H7 (cell line): Measurements from ENCODE around the gene PJA1. TPM values are rescaled to one million over a fixed set of nuclear protein-coding genes. Genes with fewer than 3 reads are reported as not detected.

Source experiments
- DNase-seq: peaks from one replicate; pipeline ENCODE4 v3.0.0; 2012
- H3K27me3 ChIP-seq: 2 replicates; pipeline ENCODE4 v1.6.0; 2011; ENCODE audit warnings: mild to moderate bottlenecking, low read length; ENCODE audit not compliant: control insufficient read depth, insufficient read depth
- H3K36me3 ChIP-seq: replicated peaks from 2 replicates; pipeline ENCODE4 v1.5.1; 2011; ENCODE audit warnings: low read length; ENCODE audit not compliant: control insufficient read depth, insufficient read depth
- H3K4me3 ChIP-seq: 2 replicates; pipeline ENCODE4 v1.5.1; 2011; ENCODE audit warnings: low read depth, mild to moderate bottlenecking, control low read depth, low read length, moderate library complexity; ENCODE audit not compliant: insufficient read depth
- total RNA-seq: library from RNA; depleted of rRNA; stranded (reverse); fragments of >200 nt; shearing (Covaris generic); gene quantifications from 2 replicates; pipeline ENCODE4 v1.2.3, GENCODE V29; 2014

The PJA1 gene
- total RNA-seq, 1 experiment from 2014 or later, result 110 TPM

- H3K36me3 ChIP-seq, result no peaks in the 10 kb centered on the region
- peaks cover 11% of the 10 kb centered on the region for H3K27me3 ChIP-seq
- H3K4me3 ChIP-seq, result no peak overlapping the region
- DNase-seq, result no peak
These were observed 41.1 kb downstream of the PJA1 start for GRCh38 chrX:69124108-69124507.

DNA sequence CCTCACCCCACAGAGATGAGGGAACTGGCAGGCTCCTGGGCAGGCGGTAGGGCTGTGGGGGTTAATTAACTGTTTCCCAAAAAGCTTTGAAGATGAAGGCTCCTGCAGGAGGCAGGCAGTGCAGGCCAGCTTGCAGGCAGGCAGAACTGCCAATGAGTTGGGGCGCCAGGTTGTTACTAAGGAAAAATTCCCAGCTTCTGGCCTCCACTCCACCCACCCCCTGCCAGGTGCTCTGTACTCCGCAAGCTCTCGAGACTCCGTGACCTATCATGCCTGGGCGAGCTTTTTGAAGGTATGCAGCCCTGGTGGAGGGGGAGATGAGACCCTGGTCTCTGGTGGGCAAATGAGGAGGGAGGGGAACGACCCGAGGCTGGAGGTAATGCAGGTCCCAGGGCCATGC, 41.8 kb downstream of the PJA1 start:
- no peak overlapping the region for H3K4me3 ChIP-seq
- no peak for DNase-seq
- peaks cover 7% of the 10 kb centered on the region for H3K27me3 ChIP-seq
- H3K36me3 ChIP-seq, result no peaks in the 10 kb centered on the region

GRCh38 chrX:69121321-69122000, 43.8 kb downstream of the PJA1 start:
- DNase-seq, result no peak
- Histone ChIP-seq H3K36me3 (no peaks in the 10 kb centered on the region), H3K4me3 (no peak overlapping the region)

GRCh38 chrX:69120476-69120875, 44.8 kb downstream of the PJA1 start:
- Histone ChIP-seq H3K36me3 (no peaks in the 10 kb centered on the region), H3K27me3 (no peaks in the 10 kb centered on the region), H3K4me3 (no peak overlapping the region)
- no peak for DNase-seq

More at GRCh38 chrX:69121321-69122000, 43.8 kb downstream of the PJA1 start:
- no peaks in the 10 kb centered on the region for H3K27me3 ChIP-seq

DNA sequence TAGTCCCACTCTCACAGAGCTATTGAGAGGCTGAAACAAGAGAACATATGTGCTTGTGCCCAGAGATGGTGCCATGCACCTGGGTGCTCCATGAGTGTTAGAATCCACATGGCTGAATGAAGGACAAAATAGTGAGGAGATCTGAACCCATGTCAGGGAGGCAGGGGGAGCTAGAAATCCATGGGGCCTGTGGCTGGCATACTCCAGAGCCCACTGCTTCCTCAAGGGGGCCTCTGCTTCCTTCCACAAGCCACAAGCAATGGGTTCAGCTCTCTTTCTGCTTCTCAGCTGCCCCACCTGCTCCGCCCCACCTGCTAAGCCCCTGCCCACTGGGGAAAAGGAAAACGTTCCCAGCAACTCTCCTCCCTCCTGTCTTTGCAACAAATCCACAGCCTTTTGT, 46.1 kb downstream of the PJA1 start:
- Histone ChIP-seq H3K36me3 (no peaks in the 10 kb centered on the region), H3K27me3 (no peaks in the 10 kb centered on the region), H3K4me3 (no peak overlapping the region)
- peak; percentile 73 for DNase-seq

DNA sequence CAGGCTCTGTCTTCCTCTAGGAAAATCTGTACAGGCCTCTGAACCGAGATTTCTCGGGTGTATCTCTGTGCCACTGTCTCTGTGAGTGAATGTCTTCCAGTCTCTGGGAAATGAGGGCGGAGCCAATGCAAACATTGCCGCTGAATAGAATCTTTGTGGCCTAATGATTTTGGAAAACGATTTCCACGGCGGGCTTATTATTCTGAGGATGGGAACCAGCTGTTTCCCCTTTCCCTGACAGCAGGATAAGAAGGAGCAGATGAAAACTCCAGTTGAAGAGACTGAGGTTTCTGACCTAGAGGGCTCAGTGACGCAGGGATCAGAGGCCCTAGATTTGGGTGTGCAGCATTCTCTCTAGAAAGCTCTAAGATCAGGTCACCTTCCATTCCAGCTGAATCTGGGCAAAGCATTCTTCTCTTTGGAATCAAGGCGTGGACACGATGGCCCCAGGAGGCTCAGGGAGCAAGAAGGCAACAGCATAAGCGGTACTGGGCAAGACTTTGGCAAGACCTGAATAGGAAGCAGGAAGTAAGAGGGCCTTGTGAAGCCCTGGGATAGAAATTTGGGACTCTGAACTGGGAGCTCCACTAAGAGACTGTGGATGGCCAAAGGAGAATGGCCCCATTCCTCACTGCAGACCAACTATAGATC, 47.3 kb downstream of the PJA1 start:
- Histone ChIP-seq H3K27me3 (no peaks in the 10 kb centered on the region), H3K36me3 (no peaks in the 10 kb centered on the region), H3K4me3 (no peak overlapping the region)
- DNase-seq, result no peak

DNA sequence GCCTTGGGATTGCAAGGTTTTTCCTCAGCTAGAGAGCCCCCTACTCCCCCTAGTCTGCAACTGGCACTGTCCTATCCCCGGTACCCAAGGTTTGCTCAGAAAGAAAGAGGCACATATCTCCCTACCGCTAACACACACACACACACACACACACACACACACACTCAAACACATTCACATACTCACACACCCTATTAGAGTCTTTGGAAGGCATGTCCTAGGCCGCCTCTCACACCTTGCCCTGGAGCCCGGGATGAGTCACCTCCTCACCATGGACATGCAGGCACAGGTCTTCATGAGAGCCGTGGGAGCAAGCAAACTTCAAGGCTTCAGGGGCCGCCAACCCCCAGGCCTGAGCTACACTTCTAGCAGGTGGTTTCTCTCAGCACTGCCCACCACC, 49.2 kb downstream of the PJA1 start:
- Histone ChIP-seq H3K27me3 (no peaks in the 10 kb centered on the region), H3K4me3 (no peak overlapping the region), H3K36me3 (no peaks in the 10 kb centered on the region)
- no peak for DNase-seq

- no peaks in the 10 kb centered on the region for H3K36me3 ChIP-seq
- DNase-seq, result no peak
- no peak overlapping the region for H3K4me3 ChIP-seq
- H3K27me3 ChIP-seq, result no peaks in the 10 kb centered on the region
These were observed 51.5 kb downstream of the PJA1 start for GRCh38 chrX:69113723-69114122.
